ENCODE measurements around the gene SLAMF9.
"Not testable (repeated sequence)": the region's sequence is repeated elsewhere in the genome, so short reads cannot be mapped to it uniquely, and the experiment has no call there.

SLAMF9 gene

GRCh38 chr1:159920202-159920601 is 33.8 kb downstream of the SLAMF9 start:
- DNase-seq, result no peak

- DNase-seq, result no peak
Measured at GRCh38 chr1:159919236-159919865, 34.7 kb downstream of the SLAMF9 start.

- DNase-seq, result no peak
Measured at GRCh38 chr1:159918352-159919200, 35.5 kb downstream of the SLAMF9 start.

GRCh38 chr1:159917533-159918351 is 36.3 kb downstream of the SLAMF9 start:
- no peak for DNase-seq

GRCh38 chr1:159916242-159917051 is 37.6 kb downstream of the SLAMF9 start:
- DNase-seq, result no peak

- no peak for DNase-seq
Measured at GRCh38 chr1:159915571-159916241, 38.3 kb downstream of the SLAMF9 start.

GRCh38 chr1:159914252-159915018 is 39.6 kb downstream of the SLAMF9 start:
- DNase-seq, result no peak

- DNase-seq, result no peak
Measured at GRCh38 chr1:159913451-159914192, 40.4 kb downstream of the SLAMF9 start.

GRCh38 chr1:159911326-159912070 is 42.5 kb downstream of the SLAMF9 start:
- DNase-seq, result no peak

GRCh38 chr1:159908031-159908940 is 45.8 kb downstream of the SLAMF9 start:
- DNase-seq, result no peak

- no peak for DNase-seq
Measured at GRCh38 chr1:159906960-159907359, 47.1 kb downstream of the SLAMF9 start.

GRCh38 chr1:159904036-159904435 is 50.0 kb downstream of the SLAMF9 start:
- not testable (repeated sequence) for DNase-seq

GRCh38 chr1:159902541-159902940 is 51.5 kb downstream of the SLAMF9 start:
- no peak for DNase-seq
